ENCODE measurements around the gene CACNB4. TPM values are rescaled to one million over a fixed set of nuclear protein-coding genes. Genes with fewer than 3 reads are reported as not detected.

CACNB4 gene
- total RNA-seq, 1 experiment from 2014 or later: not detected

DNA sequence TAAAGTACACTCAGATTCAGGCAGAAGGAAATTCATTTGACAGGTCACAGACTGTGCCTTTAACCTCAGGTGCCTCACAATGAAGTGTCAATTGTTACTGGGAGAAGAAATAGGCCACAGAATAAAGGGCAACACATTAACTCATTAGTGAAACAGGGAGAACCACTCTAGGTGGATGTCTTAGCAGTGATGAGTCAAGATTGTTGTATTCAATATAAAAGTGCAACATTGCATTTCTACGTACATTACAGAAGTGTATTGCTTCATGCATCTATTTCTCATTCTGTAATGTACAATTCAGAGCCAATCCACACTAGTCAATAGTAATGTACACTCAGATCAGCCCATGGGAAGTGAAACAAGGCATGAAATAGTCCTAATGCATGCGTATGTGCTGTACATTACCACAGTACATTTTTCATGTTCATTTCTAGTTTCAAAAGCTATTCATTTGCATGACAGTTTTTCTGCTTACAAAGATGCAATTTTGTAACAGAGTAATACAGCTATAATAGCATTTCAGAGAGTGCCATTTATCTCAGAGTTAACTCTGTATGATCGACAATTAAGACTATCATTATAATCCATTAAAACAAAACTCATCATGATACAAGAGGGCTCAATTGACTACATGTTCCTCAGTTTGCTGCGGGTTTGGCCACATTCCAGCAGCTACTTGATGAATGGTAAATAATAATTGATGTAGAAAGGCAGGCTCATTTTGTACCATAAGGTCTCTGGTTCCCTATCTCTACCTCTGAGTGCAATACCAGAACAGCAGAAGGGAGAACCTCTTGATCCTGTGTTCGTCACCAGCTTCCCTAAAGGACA is 258.4 kb downstream of the CACNB4 start:
- Histone ChIP-seq H3K9me3 (ENCODE audit: low read length) (no peaks in the 10 kb centered on the region), H4K20me1 (ENCODE audit: low read length) (no peaks in the 10 kb centered on the region), H3F3A (ENCODE audit: low read length, unreplicated experiment) (no peaks in the 10 kb centered on the region), H3K27me3 (ENCODE audit: low read length) (peaks cover 71% of the 10 kb centered on the region), H3K4me3 (ENCODE audit: low read length) (no peak overlapping the region), H3K27ac (ENCODE audit: low read length) (no peak overlapping the region), H3K9me2 (replicated peaks; ENCODE audit: low read length) (no peaks in the 10 kb centered on the region), H3K9ac (ENCODE audit: low read length) (no peak overlapping the region), H3K4me2 (ENCODE audit: low read length) (no peak overlapping the region), H3K4me1 (ENCODE audit: insufficient read depth, low read length) (no peaks in the 10 kb centered on the region), H3K36me3 (ENCODE audit: low read depth, low read length) (no peaks in the 10 kb centered on the region), H2AFZ (ENCODE audit: low read length) (no peak overlapping the region), H3K79me2 (ENCODE audit: low read length) (no peaks in the 10 kb centered on the region)
- ChIA-PET POLR2A (ENCODE audit: unreplicated experiment) (no interaction called here), CTCF (no interaction called here)
- no TSS peak for BruUV-seq (replicated peaks)
- no peak for TF ChIP-seq EZH2 (IDR thresholded peaks at IDR 0.05; ENCODE audit: low read length, unreplicated experiment)
- TF ChIP-seq, protein P1, sequence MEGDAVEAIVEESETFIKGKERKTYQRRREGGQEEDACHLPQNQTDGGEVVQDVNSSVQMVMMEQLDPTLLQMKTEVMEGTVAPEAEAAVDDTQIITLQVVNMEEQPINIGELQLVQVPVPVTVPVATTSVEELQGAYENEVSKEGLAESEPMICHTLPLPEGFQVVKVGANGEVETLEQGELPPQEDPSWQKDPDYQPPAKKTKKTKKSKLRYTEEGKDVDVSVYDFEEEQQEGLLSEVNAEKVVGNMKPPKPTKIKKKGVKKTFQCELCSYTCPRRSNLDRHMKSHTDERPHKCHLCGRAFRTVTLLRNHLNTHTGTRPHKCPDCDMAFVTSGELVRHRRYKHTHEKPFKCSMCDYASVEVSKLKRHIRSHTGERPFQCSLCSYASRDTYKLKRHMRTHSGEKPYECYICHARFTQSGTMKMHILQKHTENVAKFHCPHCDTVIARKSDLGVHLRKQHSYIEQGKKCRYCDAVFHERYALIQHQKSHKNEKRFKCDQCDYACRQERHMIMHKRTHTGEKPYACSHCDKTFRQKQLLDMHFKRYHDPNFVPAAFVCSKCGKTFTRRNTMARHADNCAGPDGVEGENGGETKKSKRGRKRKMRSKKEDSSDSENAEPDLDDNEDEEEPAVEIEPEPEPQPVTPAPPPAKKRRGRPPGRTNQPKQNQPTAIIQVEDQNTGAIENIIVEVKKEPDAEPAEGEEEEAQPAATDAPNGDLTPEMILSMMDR (conservative IDR thresholded peaks at IDR 0.05; ENCODE audit: low read depth, low read length): no peak
- TF ChIP-seq EZH2phosphoT487 (IDR thresholded peaks at IDR 0.05; ENCODE audit: borderline replicate concordance, low read length): no peak
- intact Hi-C loops (cut with micrococcal nuclease): no loop called here
- ATAC-seq: no peak
- DNase-seq: no peak

DNA sequence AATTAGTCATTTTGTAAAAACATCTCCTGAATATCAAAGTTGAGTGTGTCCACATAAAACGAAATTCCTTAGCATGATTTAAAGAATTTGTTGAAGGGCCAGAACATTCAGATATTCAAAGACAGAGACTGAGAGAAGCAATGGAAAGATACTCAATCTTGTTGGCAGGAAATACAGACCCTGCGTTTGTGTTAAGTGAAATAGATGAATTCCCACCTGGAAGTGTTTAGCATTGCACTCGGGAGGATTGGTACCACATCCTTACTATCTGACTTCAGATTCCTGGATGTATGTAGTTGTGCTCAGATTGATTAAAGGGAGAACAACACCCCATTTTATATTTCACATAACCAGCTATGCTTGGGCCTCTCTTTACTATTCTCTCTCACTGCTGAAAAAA is 260.9 kb downstream of the CACNB4 start:
- CTCF ChIA-PET: no interaction called here
- Histone ChIP-seq H3K9me3 (ENCODE audit: low read length) (no peaks in the 10 kb centered on the region), H3F3A (ENCODE audit: low read length, unreplicated experiment) (no peaks in the 10 kb centered on the region), H2AFZ (ENCODE audit: low read length) (no peak overlapping the region), H3K4me3 (ENCODE audit: low read length) (no peak overlapping the region), H3K79me2 (ENCODE audit: low read length) (no peaks in the 10 kb centered on the region), H3K4me1 (ENCODE audit: insufficient read depth, low read length) (no peaks in the 10 kb centered on the region), H3K27me3 (ENCODE audit: low read length) (peaks cover 69% of the 10 kb centered on the region), H3K9ac (ENCODE audit: low read length) (no peak overlapping the region), H3K4me2 (ENCODE audit: low read length) (no peak overlapping the region), H3K27ac (ENCODE audit: low read length) (no peak overlapping the region), H3K36me3 (ENCODE audit: low read depth, low read length) (no peaks in the 10 kb centered on the region), H4K20me1 (ENCODE audit: low read length) (no peaks in the 10 kb centered on the region), H3K9me2 (replicated peaks; ENCODE audit: low read length) (no peaks in the 10 kb centered on the region)
- POLR2A ChIA-PET (ENCODE audit: unreplicated experiment): interaction anchor here (0.6 kb wide), 1 partner anchor 9 kb away, joined by 4 read pairs; no protein-coding TSS in a partner anchor
- BruUV-seq (replicated peaks): no TSS peak
- intact Hi-C loops (cut with micrococcal nuclease): no loop called here
- TF ChIP-seq EZH2phosphoT487 (IDR thresholded peaks at IDR 0.05; ENCODE audit: borderline replicate concordance, low read length) (no peak), EZH2 (IDR thresholded peaks at IDR 0.05; ENCODE audit: low read length, unreplicated experiment) (no peak)
- TF ChIP-seq, protein P1 (conservative IDR thresholded peaks at IDR 0.05; ENCODE audit: low read depth, low read length): no peak
- ATAC-seq: no peak
- no peak for DNase-seq

DNA sequence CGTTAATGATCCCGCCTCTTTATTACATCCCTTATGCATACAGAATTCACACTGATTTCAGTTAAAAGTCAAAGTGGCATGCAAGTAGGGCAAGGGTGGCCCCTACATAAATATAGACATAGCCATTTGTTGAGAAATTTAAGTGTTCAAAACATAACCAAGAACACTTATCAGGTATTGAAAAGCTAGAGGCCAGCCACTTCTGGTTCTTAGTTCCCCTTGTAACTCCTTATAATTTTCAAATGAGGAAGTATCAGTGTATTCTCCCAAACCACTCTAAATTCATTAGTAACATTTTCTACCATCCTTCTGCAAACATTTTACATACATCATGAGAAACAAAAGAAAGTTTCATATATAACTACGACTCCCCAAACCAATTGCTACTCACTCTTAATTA is 264.9 kb downstream of the CACNB4 start:
- H3K36me3 ChIP-seq (ENCODE audit: low read depth, low read length): no peaks in the 10 kb centered on the region
- H3K9ac ChIP-seq (ENCODE audit: low read length): no peak overlapping the region
- ATAC-seq (no peak), DNase-seq (no peak)
- ChIA-PET CTCF (no interaction called here), POLR2A (ENCODE audit: unreplicated experiment) (no interaction called here)
- intact Hi-C loops (cut with micrococcal nuclease): no loop called here
- H3K27ac ChIP-seq (ENCODE audit: low read length): no peak overlapping the region
- H3K4me1 ChIP-seq (ENCODE audit: insufficient read depth, low read length): no peaks in the 10 kb centered on the region
- H4K20me1 ChIP-seq (ENCODE audit: low read length): no peaks in the 10 kb centered on the region
- no TSS peak for BruUV-seq (replicated peaks)
- no peak overlapping the region for H3K4me2 ChIP-seq (ENCODE audit: low read length)
- no peak overlapping the region for H2AFZ ChIP-seq (ENCODE audit: low read length)
- TF ChIP-seq EZH2 (IDR thresholded peaks at IDR 0.05; ENCODE audit: low read length, unreplicated experiment) (no peak), EZH2phosphoT487 (IDR thresholded peaks at IDR 0.05; ENCODE audit: borderline replicate concordance, low read length) (no peak)
- TF ChIP-seq, protein P1 (conservative IDR thresholded peaks at IDR 0.05; ENCODE audit: low read depth, low read length): no peak
- no peaks in the 10 kb centered on the region for H3F3A ChIP-seq (ENCODE audit: low read length, unreplicated experiment)
- H3K9me3 ChIP-seq (ENCODE audit: low read length): no peaks in the 10 kb centered on the region
- peaks cover 49% of the 10 kb centered on the region for H3K27me3 ChIP-seq (ENCODE audit: low read length)
- no peaks in the 10 kb centered on the region for H3K9me2 ChIP-seq (replicated peaks; ENCODE audit: low read length)
- H3K4me3 ChIP-seq (ENCODE audit: low read length): no peak overlapping the region
- H3K79me2 ChIP-seq (ENCODE audit: low read length): no peaks in the 10 kb centered on the region

Measured in PC-3 (cell line).